Measurements from ENCODE around the gene PEX1. TPM values are rescaled to one million over a fixed set of nuclear protein-coding genes. Genes with fewer than 3 reads are reported as not detected.
"Not testable (repeated sequence)": the region's sequence is repeated elsewhere in the genome, so short reads cannot be mapped to it uniquely, and the experiment has no call there.

Gene PEX1
- total RNA-seq (63.7 TPM), polyA plus RNA-seq (12.0 TPM)

DNA sequence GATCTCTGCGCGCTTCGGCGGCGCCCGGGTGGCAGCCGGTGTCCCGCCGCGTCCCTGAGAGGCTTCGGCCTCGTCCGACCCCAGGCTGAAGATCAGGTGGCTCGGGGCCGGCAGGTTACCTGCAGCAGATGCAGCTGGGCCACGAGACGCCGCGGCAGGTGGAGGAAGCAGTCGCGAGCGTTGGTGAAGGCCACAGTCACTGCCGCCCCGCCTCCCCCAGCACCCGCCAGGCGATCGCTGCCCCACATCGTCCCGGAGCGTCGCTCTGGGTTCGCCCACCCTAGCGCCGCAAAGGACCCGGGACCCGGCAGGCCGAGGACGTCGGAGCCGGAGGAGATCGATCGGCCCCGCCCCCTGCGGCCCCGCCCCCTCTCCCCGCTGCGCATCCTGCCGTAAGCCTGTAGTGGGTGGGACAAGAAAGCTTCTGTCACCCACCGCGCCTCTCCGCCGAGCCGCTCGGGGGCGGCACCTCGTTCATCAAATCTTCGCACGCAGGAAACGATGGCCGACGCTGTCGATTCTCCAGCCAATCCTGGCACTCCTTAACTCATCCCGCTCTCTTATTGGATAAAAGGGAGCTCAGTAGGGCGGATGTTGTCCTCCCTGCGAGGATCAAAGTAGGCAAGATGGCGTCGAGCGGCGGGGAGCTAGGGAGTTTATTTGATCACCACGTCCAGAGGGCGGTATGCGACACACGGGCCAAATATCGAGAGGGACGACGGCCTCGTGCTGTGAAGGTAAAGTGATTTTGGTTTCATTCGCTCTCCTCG lies at the start of gene PEX1, which contains the start of gene RBM48:
Gene PEX1 (minus strand): TSS at position 333 of the 770 bp plus-strand sequence. CDS start 85 bp downstream, at position 248.
Gene RBM48 (plus strand): TSS at position 608 of the 770 bp plus-strand sequence. CDS start 19 bp downstream, at position 627.
- DNase-seq (ENCODE audit: extremely low spot score): peak; percentile 97
- peaks cover 11% of the 10 kb centered on the region for H3K36me3 ChIP-seq (ENCODE audit: insufficient read depth)
- peak within 1 kb of the TSS; percentile 86 for H3K27ac ChIP-seq (ENCODE audit: low read depth)
- WGBS: under 1% methylated on average over 79 of the region's 79 CpGs
- H3K4me1 ChIP-seq (ENCODE audit: insufficient read depth): no peaks in the 10 kb centered on the region
- peak within 1 kb of the TSS; percentile 90 for H3K4me3 ChIP-seq (ENCODE audit: low read depth, low read length)

DNA sequence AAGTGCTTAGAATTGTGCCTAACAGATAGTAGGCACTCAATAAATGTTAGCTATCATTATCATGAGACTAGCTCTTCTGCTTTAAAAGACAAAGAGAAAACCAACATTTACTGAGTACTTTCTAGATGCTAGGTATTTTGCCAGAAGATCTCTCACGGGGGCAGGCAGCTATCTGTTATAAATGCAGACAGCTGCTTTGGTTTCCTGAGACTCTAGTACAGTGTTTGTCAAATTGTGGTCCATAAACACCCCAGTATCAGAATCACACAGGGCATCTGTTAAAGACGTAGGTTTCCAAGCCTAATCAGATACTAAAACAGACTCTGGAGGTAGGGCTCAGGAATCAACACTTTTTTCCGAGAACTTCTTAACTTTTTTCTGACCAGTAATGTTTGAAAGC lies 48.0 kb upstream of the PEX1 start:
- Histone ChIP-seq H3K36me3 (ENCODE audit: insufficient read depth) (peaks cover 6% of the 10 kb centered on the region), H3K27ac (ENCODE audit: low read depth) (no peak overlapping the region), H3K4me1 (ENCODE audit: insufficient read depth) (no peaks in the 10 kb centered on the region), H3K4me3 (ENCODE audit: low read depth, low read length) (no peak overlapping the region)
- 83% methylated on average over 3 of the region's 3 CpGs for WGBS
- no peak for DNase-seq (ENCODE audit: extremely low spot score)

GRCh38 chr7:92569137-92569536 lies 40.8 kb upstream of the PEX1 start:
- Histone ChIP-seq H3K27ac (ENCODE audit: low read depth) (no peak overlapping the region), H3K36me3 (ENCODE audit: insufficient read depth) (peaks cover 2% of the 10 kb centered on the region), H3K4me1 (ENCODE audit: insufficient read depth) (no peaks in the 10 kb centered on the region), H3K4me3 (ENCODE audit: low read depth, low read length) (no peak overlapping the region)
- WGBS: 91% methylated on average over 4 of the region's 4 CpGs
- DNase-seq (ENCODE audit: extremely low spot score): no peak

DNA sequence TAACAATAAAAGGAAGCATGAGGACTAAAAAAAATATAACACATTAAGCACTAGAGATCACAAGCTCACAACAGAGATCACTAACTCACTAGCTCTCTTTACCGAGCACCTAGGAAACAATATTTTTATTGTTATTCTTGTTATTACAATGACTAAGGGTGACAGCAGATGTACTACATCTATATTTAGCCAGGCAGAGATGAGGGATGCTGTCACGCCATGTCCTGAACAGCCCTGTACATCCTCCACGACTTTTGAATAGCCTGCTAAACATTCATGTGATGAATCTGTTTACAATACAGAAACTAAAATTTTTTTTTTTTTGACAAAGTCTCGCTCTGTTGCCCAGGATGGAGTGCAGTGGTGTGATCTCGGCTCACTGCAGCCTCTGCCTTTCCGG lies 39.1 kb upstream of the PEX1 start:
- WGBS: 92% methylated on average over 6 of the region's 6 CpGs
- Histone ChIP-seq H3K27ac (ENCODE audit: low read depth) (no peak overlapping the region), H3K4me1 (ENCODE audit: insufficient read depth) (no peaks in the 10 kb centered on the region), H3K36me3 (ENCODE audit: insufficient read depth) (peaks cover 7% of the 10 kb centered on the region), H3K4me3 (ENCODE audit: low read depth, low read length) (no peak overlapping the region)
- no peak for DNase-seq (ENCODE audit: extremely low spot score)

DNA sequence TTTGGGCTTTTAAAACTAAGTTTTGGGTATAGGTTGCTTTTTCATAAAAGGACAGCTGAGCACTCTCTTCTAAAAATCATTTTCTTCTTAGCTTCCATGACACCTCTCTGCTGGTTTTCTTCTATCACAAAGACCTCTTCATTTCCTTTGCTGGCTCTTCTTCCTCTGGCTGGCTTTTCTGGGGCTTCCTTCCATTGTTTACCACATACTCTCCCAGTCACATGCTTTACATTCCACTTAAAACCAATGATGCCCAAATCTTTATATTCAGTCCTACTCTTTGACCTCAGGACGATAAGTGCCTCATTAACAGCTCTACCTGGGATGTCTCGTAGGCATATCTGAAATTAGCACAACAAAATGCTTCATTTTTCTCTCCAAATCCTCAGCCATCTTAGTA lies 35.0 kb upstream of the PEX1 start:
- Histone ChIP-seq H3K4me1 (ENCODE audit: insufficient read depth) (no peaks in the 10 kb centered on the region), H3K36me3 (ENCODE audit: insufficient read depth) (peaks cover 8% of the 10 kb centered on the region), H3K4me3 (ENCODE audit: low read depth, low read length) (no peak overlapping the region), H3K27ac (ENCODE audit: low read depth) (no peak overlapping the region)
- WGBS: 79% methylated on average over 2 of the region's 2 CpGs
- no peak for DNase-seq (ENCODE audit: extremely low spot score)

- Histone ChIP-seq H3K27ac (ENCODE audit: low read depth) (no peak overlapping the region), H3K36me3 (ENCODE audit: insufficient read depth) (peaks cover 8% of the 10 kb centered on the region), H3K4me3 (ENCODE audit: low read depth, low read length) (no peak overlapping the region), H3K4me1 (ENCODE audit: insufficient read depth) (no peaks in the 10 kb centered on the region)
- DNase-seq (ENCODE audit: extremely low spot score): no peak
These were observed 32.3 kb upstream of the PEX1 start for GRCh38 chr7:92560602-92561001.

DNA sequence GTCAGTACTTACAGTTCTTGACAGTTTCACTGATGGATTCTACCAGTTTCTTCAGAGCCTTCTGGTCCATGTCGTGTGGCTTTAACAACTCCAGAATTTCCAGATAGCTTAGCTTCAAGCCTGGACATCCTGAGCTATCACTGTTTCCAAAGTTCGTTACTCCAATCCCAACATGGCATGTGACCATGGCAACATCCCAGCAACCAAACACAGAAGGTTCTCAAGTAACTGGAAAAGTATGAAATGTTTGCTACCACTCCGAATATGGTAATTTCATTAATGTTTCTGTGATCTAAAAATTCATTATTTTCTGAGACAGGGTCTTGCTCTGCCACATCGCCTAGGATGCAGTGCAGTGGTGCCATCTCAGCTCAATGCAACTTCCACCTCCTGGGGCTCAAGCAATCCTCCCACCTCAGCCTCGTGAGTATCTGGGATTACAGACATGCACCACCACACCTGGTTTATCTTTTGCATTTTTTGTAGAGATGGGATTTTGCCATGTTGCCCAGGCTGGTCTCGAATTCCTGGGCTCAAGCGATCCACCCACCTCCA lies 29.6 kb upstream of the PEX1 start:
- Histone ChIP-seq H3K36me3 (ENCODE audit: insufficient read depth) (peaks cover 1% of the 10 kb centered on the region), H3K27ac (ENCODE audit: low read depth) (no peak overlapping the region), H3K4me1 (ENCODE audit: insufficient read depth) (no peaks in the 10 kb centered on the region), H3K4me3 (ENCODE audit: low read depth, low read length) (no peak overlapping the region)
- DNase-seq (ENCODE audit: extremely low spot score): no peak
- WGBS: 78% methylated on average over 7 of the region's 7 CpGs

GRCh38 chr7:92557249-92557648 lies 28.9 kb upstream of the PEX1 start:
- Histone ChIP-seq H3K4me3 (ENCODE audit: low read depth, low read length) (no peak overlapping the region), H3K36me3 (ENCODE audit: insufficient read depth) (peaks cover 1% of the 10 kb centered on the region), H3K4me1 (ENCODE audit: insufficient read depth) (no peaks in the 10 kb centered on the region), H3K27ac (ENCODE audit: low read depth) (no peak overlapping the region)
- no peak for DNase-seq (ENCODE audit: extremely low spot score)
- WGBS: 95% methylated on average over 2 of the region's 2 CpGs

DNA sequence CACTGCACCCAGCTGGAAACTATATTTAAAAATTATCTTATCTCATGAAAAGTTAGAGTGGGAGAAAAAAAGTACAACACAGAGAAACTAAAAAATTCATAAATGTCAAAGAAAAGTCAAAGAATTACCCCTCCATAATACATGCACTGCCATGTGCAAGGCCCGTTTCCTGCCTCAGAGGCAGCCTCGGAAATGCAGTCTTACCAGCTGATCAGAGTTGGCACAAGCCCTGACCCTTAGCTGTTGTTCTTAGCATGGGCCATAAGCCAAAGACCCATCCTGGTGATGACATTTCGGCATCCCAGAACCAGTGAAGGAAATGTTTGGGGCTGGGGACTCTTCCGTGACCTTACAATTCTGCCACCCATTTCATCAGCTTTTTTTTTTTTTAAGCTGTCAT lies 21.9 kb upstream of the PEX1 start:
- WGBS: 54% methylated on average over 4 of the region's 4 CpGs
- DNase-seq (ENCODE audit: extremely low spot score): no peak
- no peaks in the 10 kb centered on the region for H3K36me3 ChIP-seq (ENCODE audit: insufficient read depth)

GRCh38 chr7:92547579-92547978 lies 19.3 kb upstream of the PEX1 start:
- WGBS: 94% methylated on average over 6 of the region's 6 CpGs
- H3K4me1 ChIP-seq (ENCODE audit: insufficient read depth): no peaks in the 10 kb centered on the region
- H3K4me3 ChIP-seq (ENCODE audit: low read depth, low read length): no peak overlapping the region
- DNase-seq (ENCODE audit: extremely low spot score): no peak
- H3K36me3 ChIP-seq (ENCODE audit: insufficient read depth): no peaks in the 10 kb centered on the region
- H3K27ac ChIP-seq (ENCODE audit: low read depth): no peak overlapping the region

More for the DNA sequence above, 21.9 kb upstream of the PEX1 start:
- H3K4me3 ChIP-seq (ENCODE audit: low read depth, low read length): no peak overlapping the region
- H3K27ac ChIP-seq (ENCODE audit: low read depth): no peak overlapping the region
- no peaks in the 10 kb centered on the region for H3K4me1 ChIP-seq (ENCODE audit: insufficient read depth)

- Histone ChIP-seq H3K4me3 (ENCODE audit: low read depth, low read length) (no peak overlapping the region), H3K36me3 (ENCODE audit: insufficient read depth) (no peaks in the 10 kb centered on the region), H3K4me1 (ENCODE audit: insufficient read depth) (no peaks in the 10 kb centered on the region), H3K27ac (ENCODE audit: low read depth) (no peak overlapping the region)
- WGBS: 91% methylated on average over 17 of the region's 17 CpGs
- no peak for DNase-seq (ENCODE audit: extremely low spot score)
These were observed 18.7 kb upstream of the PEX1 start for GRCh38 chr7:92546856-92547497.

- 93% methylated on average over 30 of the region's 30 CpGs for WGBS
- H3K4me1 ChIP-seq (ENCODE audit: insufficient read depth); H3K4me3 ChIP-seq (ENCODE audit: low read depth, low read length); H3K36me3 ChIP-seq (ENCODE audit: insufficient read depth); DNase-seq (ENCODE audit: extremely low spot score); H3K27ac ChIP-seq (ENCODE audit: low read depth): not testable (repeated sequence)
These were observed 16.8 kb upstream of the PEX1 start for GRCh38 chr7:92545116-92545515.

DNA sequence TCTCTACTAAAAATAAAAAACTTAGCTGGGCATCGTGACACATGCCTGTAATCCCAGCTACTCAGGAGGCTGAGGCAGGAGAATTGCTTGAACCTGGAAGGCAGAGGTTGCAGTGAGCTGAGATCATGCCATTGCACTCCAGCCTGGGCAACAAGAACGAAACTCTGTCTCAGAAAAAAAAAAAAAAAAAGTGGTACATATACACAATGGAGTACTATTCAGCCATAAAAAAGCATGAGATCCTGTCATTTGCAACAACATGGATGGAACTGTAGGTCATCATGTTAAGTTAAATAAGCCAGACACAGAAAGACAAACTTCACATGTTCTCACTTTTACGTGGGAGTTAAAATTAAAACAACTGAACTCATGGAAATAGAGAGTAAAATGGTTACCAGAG lies 15.2 kb upstream of the PEX1 start:
- not testable (repeated sequence) for H3K4me3 ChIP-seq (ENCODE audit: low read depth, low read length); H3K36me3 ChIP-seq (ENCODE audit: insufficient read depth); H3K27ac ChIP-seq (ENCODE audit: low read depth); H3K4me1 ChIP-seq (ENCODE audit: insufficient read depth); DNase-seq (ENCODE audit: extremely low spot score)
- WGBS: 92% methylated on average over 3 of the region's 3 CpGs

DNA sequence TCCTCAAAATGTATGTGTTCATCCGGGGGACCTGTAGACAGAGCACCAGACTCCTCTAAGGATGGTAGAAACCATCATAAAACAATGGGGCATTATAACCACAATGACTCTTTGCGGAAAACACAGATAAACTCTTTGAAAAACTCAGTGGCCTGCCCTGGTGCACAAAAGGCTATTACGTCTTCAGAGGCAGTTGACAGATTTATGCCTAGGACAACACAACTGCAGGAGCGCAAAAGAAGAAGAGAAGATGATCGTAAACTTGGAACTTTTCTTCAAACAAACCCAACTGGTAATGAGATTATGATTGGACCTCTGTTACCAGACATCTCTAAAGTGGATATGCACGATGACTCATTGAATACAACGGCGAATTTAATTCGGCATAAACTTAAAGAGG lies 6.3 kb upstream of the PEX1 start:
- H3K36me3 ChIP-seq (ENCODE audit: insufficient read depth): peaks cover 19% of the 10 kb centered on the region

More for the DNA sequence above, 6.3 kb upstream of the PEX1 start:
- no peak overlapping the region for H3K4me3 ChIP-seq (ENCODE audit: low read depth, low read length)
- 85% methylated on average over 9 of the region's 9 CpGs for WGBS
- H3K27ac ChIP-seq (ENCODE audit: low read depth): no peak overlapping the region
- H3K4me1 ChIP-seq (ENCODE audit: insufficient read depth): no peaks in the 10 kb centered on the region
- DNase-seq (ENCODE audit: extremely low spot score): no peak

Data from urinary bladder (tissue), 4 donors.